Neural progenitor cell (in vitro differentiated cells): Measurements from ENCODE around the gene PLD6. TPM values are rescaled to one million over a fixed set of nuclear protein-coding genes. Genes with fewer than 3 reads are reported as not detected.

Experiments used
- DNase-seq: peaks from one replicate; pipeline ENCODE4 v3.0.0-alpha.2; 2016; ENCODE audit warnings: low spot score
- H2AFZ ChIP-seq: fragments of 200-600 bp; sonication (generic); replicated peaks from 2 replicates; pipeline ENCODE4 v1.6.1; 2016; ENCODE audit warnings: antibody characterized with exemption
- H3F3A ChIP-seq: fragments of 200-600 bp; sonication (generic); 2 replicates; pipeline ENCODE4 v1.6.1; 2016; ENCODE audit warnings: antibody characterized with exemption, low read depth
- H3K27ac ChIP-seq: fragments of 200-600 bp; sonication (generic); 2 replicates; pipeline ENCODE4 v1.5.1; 2016; ENCODE audit warnings: mild to moderate bottlenecking
- H3K27me3 ChIP-seq: fragments of 200-600 bp; sonication (generic); 2 replicates; pipeline ENCODE4 v1.6.1; 2016; ENCODE audit warnings: mild to moderate bottlenecking, moderate library complexity
- H3K36me3 ChIP-seq: fragments of 200-600 bp; sonication (generic); 2 replicates; pipeline ENCODE4 v1.5.1; 2016
- H3K4me1 ChIP-seq: fragments of 200-600 bp; sonication (generic); 2 replicates; pipeline ENCODE4 v1.6.1; 2016; ENCODE audit warnings: mixed run types
- H3K4me2 ChIP-seq: fragments of 200-600 bp; sonication (generic); 2 replicates; pipeline ENCODE4 v1.6.1; 2016
- H3K4me3 ChIP-seq: fragments of 200-600 bp; sonication (generic); 2 replicates; pipeline ENCODE4 v1.5.1; 2016
- H3K79me2 ChIP-seq: fragments of 200-600 bp; sonication (generic); 2 replicates; pipeline ENCODE4 v1.6.1; 2016; ENCODE audit warnings: low read depth
- H3K9ac ChIP-seq: fragments of 200-600 bp; sonication (generic); 2 replicates; pipeline ENCODE4 v1.6.1; 2016
- H3K9me3 ChIP-seq: fragments of 200-600 bp; sonication (generic); 2 replicates; pipeline ENCODE4 v1.5.1; 2016; ENCODE audit warnings: low read depth
- H4K20me1 ChIP-seq: fragments of 200-600 bp; sonication (generic); 2 replicates; pipeline ENCODE4 v1.6.1; 2016; ENCODE audit warnings: low read depth
- H3K27ac Mint-ChIP-seq: 3 replicates; pipeline ENCODE4 v1.8.0; 2021; ENCODE audit warnings: mixed read lengths
- H3K27me3 Mint-ChIP-seq: 2 replicates; pipeline ENCODE4 v1.8.0; 2022; ENCODE audit warnings: low read depth, mild to moderate bottlenecking, inconsistent platforms, moderate library complexity, mixed read lengths; ENCODE audit not compliant: insufficient read depth
- H3K36me3 Mint-ChIP-seq: 3 replicates; pipeline ENCODE4 v1.8.0; 2021; ENCODE audit warnings: mixed read lengths
- H3K4me1 Mint-ChIP-seq: 3 replicates; pipeline ENCODE4 v1.8.0; 2021; ENCODE audit warnings: mixed read lengths
- H3K4me3 Mint-ChIP-seq: 3 replicates; pipeline ENCODE4 v1.8.0; 2021; ENCODE audit warnings: mild to moderate bottlenecking, moderate library complexity, mixed read lengths
- H3K9me3 Mint-ChIP-seq: 3 replicates; pipeline ENCODE4 v1.8.0; 2020; ENCODE audit warnings: mixed read lengths
- EZH2 ChIP-seq: fragments of 200-600 bp; sonication (generic); IDR thresholded peaks from 2 replicates; pipeline ENCODE4 v1.6.1; 2017; ENCODE audit warnings: antibody characterized with exemption, mild to moderate bottlenecking, moderate library complexity
- EZH2phosphoT487 ChIP-seq: fragments of 200-600 bp; sonication (generic); IDR thresholded peaks from 2 replicates; pipeline ENCODE4 v1.6.1; 2017; ENCODE audit warnings: antibody characterized with exemption
- total RNA-seq: library from RNA; depleted of rRNA; stranded (reverse); fragments of >200 nt; gene quantifications from 2 replicates; pipeline ENCODE4 v1.2.3, GENCODE V29; 2015; ENCODE audit warnings: low replicate concordance
- TF ChIP-seq, protein P1 (sequence below): fragments of 200-600 bp; sonication (generic); IDR thresholded peaks from 2 replicates; pipeline ENCODE4 v1.5.1; 2017; ENCODE audit warnings: antibody characterized with exemption, mild to moderate bottlenecking

PLD6 gene
- total RNA-seq, 1 donor from 2014 or later: 1.2 TPM

DNA sequence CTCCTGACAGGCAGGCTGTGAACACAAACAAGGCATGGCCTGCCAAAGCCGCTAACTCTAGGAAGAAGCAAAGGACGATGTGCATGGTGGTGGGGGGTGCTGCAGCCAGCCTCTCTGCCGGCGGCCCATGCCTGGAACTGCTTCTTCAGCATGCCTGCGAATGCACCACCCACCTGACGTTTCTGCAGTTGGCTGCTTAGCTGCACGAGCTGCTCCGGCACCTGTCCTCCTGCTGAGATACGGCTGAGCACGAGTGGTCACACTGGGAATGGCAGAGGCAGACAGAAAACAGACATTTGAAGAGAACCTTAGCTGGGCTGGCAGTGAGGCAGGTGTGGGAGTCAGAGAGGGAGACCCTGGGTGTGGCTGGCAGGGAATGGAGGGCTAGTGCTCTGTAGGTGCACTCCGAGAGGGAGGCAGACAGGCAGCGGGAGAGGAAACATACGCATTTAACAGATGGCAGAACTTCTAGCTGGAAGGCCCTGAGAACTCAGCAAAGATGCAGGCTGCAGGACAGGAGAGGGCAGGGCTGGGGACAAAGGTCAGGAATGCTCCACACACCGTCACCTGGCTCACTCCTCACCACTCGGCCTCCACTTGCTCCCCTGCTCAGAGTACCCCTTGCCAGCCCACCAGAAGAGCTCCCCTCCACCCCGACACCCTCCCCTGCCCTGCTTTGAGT, 25.6 kb upstream of the PLD6 start:
- no peaks in the 10 kb centered on the region for H3K9me3 Mint-ChIP-seq
- Histone ChIP-seq H3K4me3 (no peak overlapping the region), H3K36me3 (no peaks in the 10 kb centered on the region), H3K79me2 (peaks cover 43% of the 10 kb centered on the region), H2AFZ (no peak overlapping the region), H3K27ac (no peak overlapping the region), H3F3A (no peaks in the 10 kb centered on the region), H3K27me3 (no peaks in the 10 kb centered on the region), H4K20me1 (peaks cover 22% of the 10 kb centered on the region), H3K4me2 (no peak overlapping the region), H3K9ac (no peak overlapping the region), H3K4me1 (peaks cover 9% of the 10 kb centered on the region), H3K9me3 (no peaks in the 10 kb centered on the region)
- H3K27ac Mint-ChIP-seq: no peak overlapping the region
- peaks cover 19% of the 10 kb centered on the region for H3K4me1 Mint-ChIP-seq
- H3K27me3 Mint-ChIP-seq: peaks cover 2% of the 10 kb centered on the region
- H3K4me3 Mint-ChIP-seq: peak overlapping the region; percentile 24
- TF ChIP-seq EZH2 (no peak), EZH2phosphoT487 (no peak)
- TF ChIP-seq, protein P1, sequence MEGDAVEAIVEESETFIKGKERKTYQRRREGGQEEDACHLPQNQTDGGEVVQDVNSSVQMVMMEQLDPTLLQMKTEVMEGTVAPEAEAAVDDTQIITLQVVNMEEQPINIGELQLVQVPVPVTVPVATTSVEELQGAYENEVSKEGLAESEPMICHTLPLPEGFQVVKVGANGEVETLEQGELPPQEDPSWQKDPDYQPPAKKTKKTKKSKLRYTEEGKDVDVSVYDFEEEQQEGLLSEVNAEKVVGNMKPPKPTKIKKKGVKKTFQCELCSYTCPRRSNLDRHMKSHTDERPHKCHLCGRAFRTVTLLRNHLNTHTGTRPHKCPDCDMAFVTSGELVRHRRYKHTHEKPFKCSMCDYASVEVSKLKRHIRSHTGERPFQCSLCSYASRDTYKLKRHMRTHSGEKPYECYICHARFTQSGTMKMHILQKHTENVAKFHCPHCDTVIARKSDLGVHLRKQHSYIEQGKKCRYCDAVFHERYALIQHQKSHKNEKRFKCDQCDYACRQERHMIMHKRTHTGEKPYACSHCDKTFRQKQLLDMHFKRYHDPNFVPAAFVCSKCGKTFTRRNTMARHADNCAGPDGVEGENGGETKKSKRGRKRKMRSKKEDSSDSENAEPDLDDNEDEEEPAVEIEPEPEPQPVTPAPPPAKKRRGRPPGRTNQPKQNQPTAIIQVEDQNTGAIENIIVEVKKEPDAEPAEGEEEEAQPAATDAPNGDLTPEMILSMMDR: no peak
- peaks cover 9% of the 10 kb centered on the region for H3K36me3 Mint-ChIP-seq
- no peak for DNase-seq

DNA sequence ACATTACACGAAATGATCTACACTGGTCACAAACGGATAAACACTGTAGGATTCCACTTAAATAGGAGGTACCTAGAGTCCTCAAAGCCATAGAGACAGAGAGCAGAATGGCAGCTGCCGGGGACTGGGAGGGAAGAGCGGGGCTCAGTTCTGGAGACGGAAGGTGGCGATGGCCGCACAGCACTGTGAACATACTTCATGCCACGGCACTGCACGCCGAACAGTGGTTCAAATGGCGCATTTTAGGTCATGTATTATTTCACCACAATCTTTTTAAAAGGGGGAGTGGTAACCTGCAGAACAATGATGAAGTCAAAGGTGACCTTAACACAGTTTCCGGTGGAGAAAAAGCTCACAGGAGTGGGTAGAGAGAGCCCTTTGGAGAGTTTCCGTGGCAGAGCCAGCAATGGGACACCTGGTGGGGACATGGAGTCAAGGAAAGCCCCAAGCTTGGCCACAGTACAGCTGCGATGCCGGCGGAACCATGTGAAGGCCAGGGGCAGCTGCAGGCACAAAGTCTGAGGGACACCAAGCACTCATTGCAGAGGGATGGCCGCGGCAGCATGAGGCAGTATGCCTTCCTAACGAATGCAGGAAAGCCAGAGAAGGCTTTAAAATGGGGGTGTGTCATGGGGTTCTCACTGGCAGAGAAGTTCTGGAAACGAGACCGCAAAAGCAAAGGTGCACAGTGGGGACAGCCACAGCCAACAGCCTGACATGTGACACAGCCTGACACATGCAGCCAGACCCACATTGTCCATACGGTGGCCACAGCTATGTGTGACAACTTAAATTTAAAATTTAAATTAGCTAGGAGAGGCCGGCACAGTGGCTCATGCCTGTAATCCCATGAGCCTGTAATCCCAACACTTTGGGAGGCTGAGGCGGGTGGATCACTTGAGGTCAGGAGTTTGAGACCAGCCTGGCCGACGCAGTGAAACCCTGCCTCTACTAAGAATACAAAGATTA, 23.6 kb upstream of the PLD6 start:
- no peak for DNase-seq
- Mint-ChIP-seq H3K36me3 (peaks cover 17% of the 10 kb centered on the region), H3K4me3 (no peak overlapping the region)

DNA sequence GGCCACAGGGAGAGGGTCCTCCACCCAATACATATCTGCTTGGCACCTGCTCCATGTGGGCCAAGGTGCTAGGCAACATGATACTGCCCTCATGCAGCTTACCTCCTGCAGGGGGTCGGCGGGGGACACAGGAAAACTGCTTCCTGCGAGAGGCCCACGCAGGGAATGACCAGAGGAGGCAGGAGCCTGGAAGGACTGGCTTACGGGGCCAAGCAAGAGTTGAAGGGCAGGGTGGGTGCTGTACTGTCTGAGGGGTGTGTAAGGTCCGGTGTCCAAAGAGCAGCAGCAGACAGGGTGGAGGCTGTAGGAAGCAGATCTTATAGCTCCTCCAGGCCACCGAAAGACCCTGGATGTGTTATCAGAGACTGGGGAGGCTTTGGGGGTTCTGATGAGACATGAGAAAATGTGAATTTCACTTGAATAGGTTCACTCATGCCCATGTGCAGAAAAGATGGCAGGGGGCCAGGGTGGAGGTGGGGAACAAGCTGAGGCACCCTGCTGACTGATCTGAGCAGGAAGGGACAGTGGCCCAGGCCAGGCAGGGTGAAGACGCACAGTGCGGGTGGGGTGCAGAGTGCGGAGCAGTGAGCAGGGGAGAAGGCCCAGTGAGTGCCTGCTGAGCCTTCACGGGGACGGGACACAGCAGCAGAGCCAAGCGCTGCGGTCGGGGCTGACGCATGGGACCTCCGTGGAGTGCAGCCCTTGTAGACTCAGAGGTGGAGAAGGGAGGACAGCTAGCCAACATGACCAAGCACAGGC, 22.6 kb upstream of the PLD6 start:
- TF ChIP-seq EZH2phosphoT487 (no peak), EZH2 (no peak)
- TF ChIP-seq, protein P1: no peak
- no peak overlapping the region for H3K4me3 Mint-ChIP-seq
- no peak overlapping the region for H3K4me2 ChIP-seq
- H3K36me3 ChIP-seq: no peaks in the 10 kb centered on the region
- H3K9me3 Mint-ChIP-seq: no peaks in the 10 kb centered on the region
- H3K27ac Mint-ChIP-seq: peak overlapping the region; percentile 43
- H3K27me3 ChIP-seq: no peaks in the 10 kb centered on the region
- DNase-seq: no peak
- no peak overlapping the region for H3K27ac ChIP-seq
- no peak overlapping the region for H3K4me3 ChIP-seq
- H3K9ac ChIP-seq: no peak overlapping the region
- peaks cover 12% of the 10 kb centered on the region for H3K79me2 ChIP-seq
- H3K9me3 ChIP-seq: no peaks in the 10 kb centered on the region
- peaks cover 6% of the 10 kb centered on the region for H4K20me1 ChIP-seq
- H3K27me3 Mint-ChIP-seq: peaks cover 2% of the 10 kb centered on the region
- no peak overlapping the region for H2AFZ ChIP-seq
- H3F3A ChIP-seq: no peaks in the 10 kb centered on the region
- peaks cover 21% of the 10 kb centered on the region for H3K36me3 Mint-ChIP-seq
- H3K4me1 ChIP-seq: peaks cover 7% of the 10 kb centered on the region
- H3K4me1 Mint-ChIP-seq: peaks cover 4% of the 10 kb centered on the region

More for the DNA sequence above, 23.6 kb upstream of the PLD6 start:
- H3K9me3 Mint-ChIP-seq: no peaks in the 10 kb centered on the region
- peaks cover 2% of the 10 kb centered on the region for H3K27me3 Mint-ChIP-seq
- Histone ChIP-seq H3K4me1 (no peaks in the 10 kb centered on the region), H3F3A (no peaks in the 10 kb centered on the region), H3K79me2 (peaks cover 22% of the 10 kb centered on the region), H3K4me3 (no peak overlapping the region), H3K27me3 (no peaks in the 10 kb centered on the region), H3K4me2 (no peak overlapping the region), H3K36me3 (no peaks in the 10 kb centered on the region), H4K20me1 (peaks cover 8% of the 10 kb centered on the region), H3K27ac (no peak overlapping the region), H2AFZ (no peak overlapping the region), H3K9ac (no peak overlapping the region), H3K9me3 (no peaks in the 10 kb centered on the region)
- H3K4me1 Mint-ChIP-seq: peaks cover 4% of the 10 kb centered on the region
- H3K27ac Mint-ChIP-seq: no peak overlapping the region
- no peak for TF ChIP-seq EZH2phosphoT487
- TF ChIP-seq, protein P1: no peak
- TF ChIP-seq EZH2: no peak
